Stimulated activated CD4-positive, alpha-beta T cell treated with anti-CD3 and anti-CD28 coated beads, Interleukin-4, amount 100 ng/mL, for 4 hours (primary cell): ENCODE data around the gene CRB3.
A peak's percentile ranks its signal among the peaks of the same experiment; 100 is the strongest.
"Not testable (repeated sequence)": the region's sequence is repeated elsewhere in the genome, so short reads cannot be mapped to it uniquely, and the experiment has no call there.

Experiments used
- DNase-seq, 2 experiments: peaks; one replicate each; pipeline ENCODE4 v3.0.0-alpha.2; 2020

Gene CRB3

DNA sequence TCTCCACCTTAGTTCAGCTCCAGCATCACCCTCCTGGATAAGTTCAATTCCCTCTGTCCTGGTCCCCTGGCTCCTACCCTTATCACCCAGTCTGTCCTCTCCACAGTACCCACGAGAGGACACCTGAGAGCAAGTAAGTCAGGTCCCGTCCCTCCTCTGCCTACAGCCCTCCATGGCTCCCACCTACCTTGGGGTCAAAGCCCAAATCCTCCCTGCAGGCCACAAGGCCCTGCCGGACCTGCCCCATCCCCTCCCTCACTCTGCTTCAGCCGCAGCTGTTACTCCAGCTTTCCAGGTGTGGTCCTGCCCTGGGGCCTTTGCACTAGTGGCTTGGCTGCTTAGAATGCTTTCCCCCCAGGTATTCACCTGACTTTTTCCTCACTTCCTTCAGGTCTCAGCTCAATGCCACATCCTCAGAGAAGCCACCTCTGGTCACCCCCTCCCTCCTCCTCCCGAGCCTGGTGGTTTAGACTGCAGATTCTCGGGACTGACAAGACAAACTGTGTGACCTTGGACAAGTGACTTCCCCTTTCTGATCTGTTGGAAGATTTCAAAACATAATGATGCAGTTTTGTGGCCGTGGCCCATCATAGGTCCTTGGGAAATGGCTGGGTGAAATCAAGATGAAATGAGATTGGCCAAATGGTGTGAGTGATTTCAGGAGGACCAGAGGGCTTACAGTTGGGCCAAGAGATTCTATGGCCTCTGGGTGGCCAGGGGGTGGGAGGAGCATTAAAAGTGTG is 34.4 kb downstream of the CRB3 start:
- DNase-seq: no peak

GRCh38 chr19:6499052-6499790 is 35.1 kb downstream of the CRB3 start:
- no peak for DNase-seq

GRCh38 chr19:6500837-6501739 is 37.0 kb downstream of the CRB3 start:
- no peak for DNase-seq

DNA sequence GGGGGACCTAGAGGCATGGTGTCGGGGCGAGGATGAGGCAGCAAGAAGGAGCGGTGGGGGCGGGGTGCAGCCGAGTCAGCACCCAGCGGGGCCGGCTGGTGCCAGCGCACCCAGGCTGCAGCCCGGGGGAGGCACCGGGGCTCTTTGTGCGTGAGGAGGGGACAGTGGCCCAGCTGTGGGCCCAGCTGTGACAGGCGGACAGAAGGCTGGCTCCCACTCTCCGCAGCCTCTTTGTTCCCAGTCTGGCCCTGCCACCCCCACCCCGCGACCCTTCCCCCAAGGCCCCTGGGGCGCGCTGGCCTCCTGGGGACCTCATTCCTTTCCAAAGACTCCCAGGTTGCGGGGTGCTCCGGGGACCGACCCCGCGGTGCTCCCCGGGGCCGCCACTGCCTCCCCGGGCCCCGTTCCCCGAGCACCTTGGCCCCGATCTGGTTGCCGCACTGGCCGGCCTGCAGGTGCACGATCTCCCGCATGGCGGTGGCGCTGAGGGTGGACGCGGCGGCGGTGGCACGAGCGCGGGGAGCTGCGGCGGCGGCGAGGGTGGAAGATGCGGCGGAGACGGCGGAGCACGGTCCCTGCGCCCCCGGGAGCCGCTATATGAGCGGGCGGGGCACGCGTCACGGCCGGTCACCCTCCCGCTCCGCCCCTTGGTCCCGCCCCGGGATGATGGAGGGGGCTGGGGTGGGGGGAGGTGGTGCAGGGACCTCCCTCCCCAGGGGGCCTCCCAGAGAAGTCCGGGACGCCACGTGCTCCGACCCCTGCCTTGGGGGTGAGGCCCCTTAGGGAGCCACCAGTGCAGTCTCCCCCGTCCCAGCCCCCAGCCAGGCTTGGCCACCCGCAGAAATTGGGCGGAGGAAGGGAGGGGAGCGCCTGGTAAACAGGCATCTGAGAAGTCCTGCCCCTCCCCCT is 37.9 kb downstream of the CRB3 start, which contains the start of gene TUBB4A:
Gene TUBB4A, minus strand, starts transcription at position 570 of the 909 bp plus-strand sequence. Its CDS starts 97 bp downstream, at position 473.
- peak; percentile 40 to 54 for DNase-seq

DNA sequence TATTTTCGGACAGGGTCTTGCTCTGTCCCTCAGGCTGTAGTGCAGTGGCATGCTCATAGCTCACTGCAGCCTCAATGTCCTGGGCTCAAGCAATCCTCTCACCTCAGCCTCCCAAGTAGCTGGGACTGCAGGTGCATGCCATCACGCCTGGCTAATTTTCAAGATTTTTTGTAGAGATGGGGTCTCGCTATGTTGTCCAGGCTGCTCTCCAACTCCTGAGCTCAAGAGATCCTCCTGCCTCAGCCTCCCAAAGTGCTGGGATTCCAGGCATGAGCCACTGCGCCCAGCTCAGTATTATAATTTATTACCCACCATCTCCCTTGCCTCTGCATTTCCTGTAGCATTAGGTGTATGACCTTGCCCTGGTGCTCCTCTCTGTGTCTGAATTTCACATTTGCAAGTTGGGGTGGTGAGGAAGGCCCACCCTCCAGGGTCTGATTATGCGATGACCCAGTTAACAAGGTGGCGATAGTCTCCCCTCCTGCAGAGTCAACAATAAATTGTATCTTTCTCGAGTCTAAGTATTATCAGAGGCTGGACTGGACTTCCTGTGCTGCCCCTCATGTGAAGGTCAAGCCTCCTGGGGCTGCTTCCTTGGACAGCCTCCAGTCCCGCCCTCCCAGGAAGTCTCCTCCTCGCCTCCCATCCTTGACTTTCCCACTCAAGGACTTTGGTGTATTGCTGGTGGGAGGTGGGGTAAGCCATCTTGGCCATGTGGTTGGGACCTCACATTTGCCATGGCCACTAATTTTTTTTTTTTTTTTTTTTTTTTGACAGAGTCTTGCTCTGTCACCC is 39.5 kb downstream of the CRB3 start:
- no peak for DNase-seq

GRCh38 chr19:6508028-6508771 is 44.1 kb downstream of the CRB3 start:
- DNase-seq: not testable (repeated sequence)

- DNase-seq: no peak
Measured at GRCh38 chr19:6509118-6509971, 45.3 kb downstream of the CRB3 start.

GRCh38 chr19:6510618-6511017 is 46.5 kb downstream of the CRB3 start:
- no peak for DNase-seq

DNA sequence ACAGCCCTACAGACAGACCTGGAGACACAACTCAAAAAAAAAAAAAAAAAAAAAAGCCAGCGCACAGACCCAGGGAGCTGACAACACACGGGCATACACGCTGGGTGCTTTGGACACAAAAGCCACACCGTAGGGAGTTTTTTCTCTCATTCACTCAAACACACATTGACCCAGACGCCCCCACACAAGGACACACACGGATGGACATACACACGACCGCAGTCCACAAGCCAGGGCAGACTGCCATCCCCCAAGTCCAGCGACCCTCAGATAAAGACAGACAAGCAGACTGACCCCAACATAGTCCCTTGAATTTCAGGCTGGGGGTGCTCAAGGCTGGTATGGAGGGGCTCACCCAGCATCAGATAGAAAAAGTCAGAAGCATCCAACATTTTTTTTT is 50.0 kb downstream of the CRB3 start:
- no peak for DNase-seq

DNA sequence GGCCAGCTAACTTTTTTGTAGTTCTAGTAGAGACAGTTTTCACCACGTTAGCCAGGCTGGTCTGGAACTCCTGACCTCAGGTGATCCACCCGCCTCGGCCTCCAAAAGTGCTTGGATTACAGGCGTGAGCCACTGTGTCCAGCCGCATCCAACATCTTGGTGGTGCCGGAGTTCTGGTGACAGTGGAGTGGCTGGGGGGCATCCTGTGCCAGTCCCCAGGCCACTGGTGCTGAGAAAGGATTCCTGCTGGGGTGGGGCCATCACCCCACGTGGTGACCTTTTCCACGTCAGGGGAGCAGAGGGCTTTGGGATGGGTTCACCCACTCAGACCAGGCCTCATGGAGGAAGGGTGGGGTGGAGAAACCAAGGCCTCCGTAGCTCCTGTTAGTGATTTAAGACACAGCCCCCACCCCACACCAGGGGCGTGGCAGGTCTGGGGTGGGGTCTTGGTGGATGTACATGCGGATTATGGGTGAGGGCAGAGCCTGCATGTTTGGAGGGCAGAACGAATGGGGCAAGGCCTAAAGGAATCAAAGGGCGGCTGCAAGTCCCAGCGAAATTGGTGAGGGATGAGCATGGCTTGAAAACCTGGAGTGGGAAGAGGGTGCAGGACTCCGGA is 51.0 kb downstream of the CRB3 start:
- no peak for DNase-seq

GRCh38 chr19:6516018-6516658 is 52.1 kb downstream of the CRB3 start:
- DNase-seq: peak; percentile 59 to 62
